ENCODE measurements around the gene NPEPL1. TPM values are rescaled to one million over a fixed set of nuclear protein-coding genes. Genes with fewer than 3 reads are reported as not detected.

NPEPL1 gene
- total and polyA plus RNA-seq, 10 of the 15 experiments (the other 5 are each of a cell fraction or from before 2014, with no cell fraction given): 0.08 to 21.3 (median 10.2) TPM

DNA sequence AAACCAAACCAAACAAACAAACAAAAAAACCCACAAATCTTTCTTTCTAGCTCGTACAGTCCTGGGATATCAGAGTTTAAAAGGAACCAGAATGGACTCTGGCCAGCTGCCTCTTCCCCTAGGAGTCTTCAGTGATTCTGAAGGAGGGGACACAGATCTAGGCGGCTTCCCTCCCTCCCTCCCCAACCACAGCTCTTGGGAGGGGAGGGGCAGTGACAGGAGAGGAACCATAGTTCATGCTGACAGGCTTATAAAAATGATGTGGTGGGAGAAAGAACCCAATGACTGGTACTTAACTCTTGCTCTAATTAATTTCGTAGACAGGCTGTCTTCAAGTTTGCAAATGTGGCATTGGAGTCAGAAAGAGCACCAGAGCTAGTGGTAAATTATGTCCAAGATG, 56.0 kb downstream of the NPEPL1 start:
- CTCF ChIA-PET: interaction anchor here (1.4 kb wide), 1 partner anchor 9 kb away, joined by 3 read pairs; no protein-coding TSS in a partner anchor
- intact Hi-C loops (cut with micrococcal nuclease; ENCODE audit: unreplicated experiment) (no loop called here), in situ Hi-C loops (cut with MboI) (no loop called here)
- H4K20me1 ChIP-seq (ENCODE audit: control insufficient read depth, insufficient read depth): no peaks in the 10 kb centered on the region
- SMC1A ChIA-PET (ENCODE audit: uncharacterized antibody, unreplicated experiment): no interaction called here
- 3% methylated on average over 3 of the region's 3 CpGs for WGBS (ENCODE audit: insufficient coverage, insufficient replicate concordance, low lambda C conversion rate, missing lambda C conversion rate)
- no peaks in the 10 kb centered on the region for H3K4me1 ChIP-seq (ENCODE audit: control insufficient read depth, insufficient read depth, low read length)
- no peak overlapping the region for H3K27ac ChIP-seq (ENCODE audit: control insufficient read depth, insufficient read depth)
- no peak for ATAC-seq
- H3K79me2 ChIP-seq (ENCODE audit: control insufficient read depth, insufficient read depth, low read length): no peaks in the 10 kb centered on the region
- H3K4me3 ChIP-seq: no peak overlapping the region
- TF ChIP-seq WRNIP1 (IDR thresholded peaks at IDR 0.05; ENCODE audit: borderline replicate concordance, low read depth, low read length) (no peak), TCF3 (IDR thresholded peaks at IDR 0.05; ENCODE audit: borderline replicate concordance, insufficient read depth, low read depth, low read length) (no peak), GATAD2B (conservative IDR thresholded peaks at IDR 0.05; ENCODE audit: low read depth) (no peak), BACH1 (IDR thresholded peaks at IDR 0.05; ENCODE audit: borderline replicate concordance) (no peak), RUNX3 (IDR thresholded peaks at IDR 0.05; ENCODE audit: low read length) (no peak), BRCA1 (IDR thresholded peaks at IDR 0.05; ENCODE audit: low read depth, low read length) (no peak), HDGF (IDR thresholded peaks at IDR 0.05) (no peak), FOXK2 (IDR thresholded peaks at IDR 0.05) (no peak), MEF2A (IDR thresholded peaks at IDR 0.05; ENCODE audit: insufficient read depth, low read depth, low read length) (no peak)
- TF ChIP-seq, protein P1, sequence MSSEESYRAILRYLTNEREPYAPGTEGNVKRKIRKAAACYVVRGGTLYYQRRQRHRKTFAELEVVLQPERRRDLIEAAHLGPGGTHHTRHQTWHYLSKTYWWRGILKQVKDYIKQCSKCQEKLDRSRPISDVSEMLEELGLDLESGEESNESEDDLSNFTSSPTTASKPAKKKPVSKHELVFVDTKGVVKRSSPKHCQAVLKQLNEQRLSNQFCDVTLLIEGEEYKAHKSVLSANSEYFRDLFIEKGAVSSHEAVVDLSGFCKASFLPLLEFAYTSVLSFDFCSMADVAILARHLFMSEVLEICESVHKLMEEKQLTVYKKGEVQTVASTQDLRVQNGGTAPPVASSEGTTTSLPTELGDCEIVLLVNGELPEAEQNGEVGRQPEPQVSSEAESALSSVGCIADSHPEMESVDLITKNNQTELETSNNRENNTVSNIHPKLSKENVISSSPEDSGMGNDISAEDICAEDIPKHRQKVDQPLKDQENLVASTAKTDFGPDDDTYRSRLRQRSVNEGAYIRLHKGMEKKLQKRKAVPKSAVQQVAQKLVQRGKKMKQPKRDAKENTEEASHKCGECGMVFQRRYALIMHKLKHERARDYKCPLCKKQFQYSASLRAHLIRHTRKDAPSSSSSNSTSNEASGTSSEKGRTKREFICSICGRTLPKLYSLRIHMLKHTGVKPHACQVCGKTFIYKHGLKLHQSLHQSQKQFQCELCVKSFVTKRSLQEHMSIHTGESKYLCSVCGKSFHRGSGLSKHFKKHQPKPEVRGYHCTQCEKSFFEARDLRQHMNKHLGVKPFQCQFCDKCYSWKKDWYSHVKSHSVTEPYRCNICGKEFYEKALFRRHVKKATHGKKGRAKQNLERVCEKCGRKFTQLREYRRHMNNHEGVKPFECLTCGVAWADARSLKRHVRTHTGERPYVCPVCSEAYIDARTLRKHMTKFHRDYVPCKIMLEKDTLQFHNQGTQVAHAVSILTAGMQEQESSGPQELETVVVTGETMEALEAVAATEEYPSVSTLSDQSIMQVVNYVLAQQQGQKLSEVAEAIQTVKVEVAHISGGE (CRISPR knock-in tag; IDR thresholded peaks at IDR 0.05): no peak
- TF ChIP-seq, protein P2, sequence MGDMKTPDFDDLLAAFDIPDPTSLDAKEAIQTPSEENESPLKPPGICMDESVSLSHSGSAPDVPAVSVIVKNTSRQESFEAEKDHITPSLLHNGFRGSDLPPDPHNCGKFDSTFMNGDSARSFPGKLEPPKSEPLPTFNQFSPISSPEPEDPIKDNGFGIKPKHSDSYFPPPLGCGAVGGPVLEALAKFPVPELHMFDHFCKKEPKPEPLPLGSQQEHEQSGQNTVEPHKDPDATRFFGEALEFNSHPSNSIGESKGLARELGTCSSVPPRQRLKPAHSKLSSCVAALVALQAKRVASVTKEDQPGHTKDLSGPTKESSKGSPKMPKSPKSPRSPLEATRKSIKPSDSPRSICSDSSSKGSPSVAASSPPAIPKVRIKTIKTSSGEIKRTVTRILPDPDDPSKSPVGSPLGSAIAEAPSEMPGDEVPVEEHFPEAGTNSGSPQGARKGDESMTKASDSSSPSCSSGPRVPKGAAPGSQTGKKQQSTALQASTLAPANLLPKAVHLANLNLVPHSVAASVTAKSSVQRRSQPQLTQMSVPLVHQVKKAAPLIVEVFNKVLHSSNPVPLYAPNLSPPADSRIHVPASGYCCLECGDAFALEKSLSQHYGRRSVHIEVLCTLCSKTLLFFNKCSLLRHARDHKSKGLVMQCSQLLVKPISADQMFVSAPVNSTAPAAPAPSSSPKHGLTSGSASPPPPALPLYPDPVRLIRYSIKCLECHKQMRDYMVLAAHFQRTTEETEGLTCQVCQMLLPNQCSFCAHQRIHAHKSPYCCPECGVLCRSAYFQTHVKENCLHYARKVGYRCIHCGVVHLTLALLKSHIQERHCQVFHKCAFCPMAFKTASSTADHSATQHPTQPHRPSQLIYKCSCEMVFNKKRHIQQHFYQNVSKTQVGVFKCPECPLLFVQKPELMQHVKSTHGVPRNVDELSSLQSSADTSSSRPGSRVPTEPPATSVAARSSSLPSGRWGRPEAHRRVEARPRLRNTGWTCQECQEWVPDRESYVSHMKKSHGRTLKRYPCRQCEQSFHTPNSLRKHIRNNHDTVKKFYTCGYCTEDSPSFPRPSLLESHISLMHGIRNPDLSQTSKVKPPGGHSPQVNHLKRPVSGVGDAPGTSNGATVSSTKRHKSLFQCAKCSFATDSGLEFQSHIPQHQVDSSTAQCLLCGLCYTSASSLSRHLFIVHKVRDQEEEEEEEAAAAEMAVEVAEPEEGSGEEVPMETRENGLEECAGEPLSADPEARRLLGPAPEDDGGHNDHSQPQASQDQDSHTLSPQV (IDR thresholded peaks at IDR 0.05): no peak
- peaks cover 2 to 4% of the 10 kb centered on the region in 2 experiments; a peak in 2 of 4 replicates for H3K27me3 ChIP-seq (replicated peaks in 1 of 2; ENCODE audit: control insufficient read depth in 2 of 2, insufficient read depth in 2 of 2, low read length in 1 of 2)
- RAD21 ChIA-PET (ENCODE audit: unreplicated experiment): no interaction called here
- DNase-seq (ENCODE audit: low read depth, low spot score): no peak
- BruUV-seq (replicated peaks): no TSS peak
- no peak for FAIRE-seq
- H2AFZ ChIP-seq (ENCODE audit: control insufficient read depth, low read depth, low read length): no peak overlapping the region
- no peaks in the 10 kb centered on the region for H3K9me3 ChIP-seq (replicated peaks; ENCODE audit: control insufficient read depth, insufficient read depth, low read length)
- POLR2A ChIA-PET: no interaction called here
- H3K9ac ChIP-seq (ENCODE audit: control insufficient read depth, insufficient read depth, low read length): no peak overlapping the region
- no peaks in the 10 kb centered on the region for H3K36me3 ChIP-seq (ENCODE audit: control insufficient read depth in 2 of 2, insufficient read depth in 2 of 2, low read length in 1 of 2)
- H3K4me2 ChIP-seq (ENCODE audit: control insufficient read depth, insufficient read depth): no peak overlapping the region

All from GM12878 (cell line).